Left hindlimb (tissue), 1 donor: ENCODE results near the gene C11orf42.

Experiments
- DNase-seq: peaks from one replicate; pipeline ENCODE4 v3.0.0-alpha.2; 2018

C11orf42 gene, protein sequence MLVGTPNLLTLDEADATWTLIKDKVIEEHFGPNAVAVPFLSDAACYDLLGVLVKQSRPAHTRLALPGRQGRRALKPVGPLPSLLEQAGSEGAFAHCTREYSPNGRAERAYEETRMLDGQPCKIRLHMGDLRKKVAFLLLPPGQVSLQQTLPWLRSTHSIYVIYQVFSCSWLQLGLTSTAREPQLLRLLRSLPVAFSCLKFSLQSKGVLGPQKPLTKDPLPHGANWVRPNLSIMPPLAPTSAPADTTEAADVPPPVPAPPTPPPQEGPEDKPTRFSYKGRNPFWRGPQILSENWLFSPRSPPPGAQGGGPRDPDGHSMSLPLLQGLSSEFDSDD

DNA sequence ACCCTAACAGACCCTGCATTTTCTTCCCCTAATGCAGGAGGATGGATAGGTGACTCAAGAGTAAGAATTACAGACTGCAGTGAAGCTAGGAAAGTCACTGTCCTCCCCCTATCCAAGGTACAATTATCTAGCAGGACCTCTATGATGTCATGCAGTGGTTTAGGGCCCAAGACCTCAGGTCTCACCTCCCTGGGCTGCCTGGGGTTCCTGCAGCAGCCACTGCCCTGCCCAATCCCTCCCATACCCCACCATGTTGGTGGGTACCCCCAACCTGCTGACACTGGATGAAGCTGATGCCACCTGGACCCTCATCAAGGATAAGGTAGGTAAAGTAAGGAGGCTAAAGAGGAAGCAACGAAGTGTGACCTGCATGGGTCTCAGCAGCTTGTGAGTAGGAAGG is at the start of gene C11orf42:
C11orf42 (plus strand) TSS at position 192 of the 400 bp plus-strand sequence; CDS start at position 251, 59 bp downstream.
- no peak for DNase-seq

DNA sequence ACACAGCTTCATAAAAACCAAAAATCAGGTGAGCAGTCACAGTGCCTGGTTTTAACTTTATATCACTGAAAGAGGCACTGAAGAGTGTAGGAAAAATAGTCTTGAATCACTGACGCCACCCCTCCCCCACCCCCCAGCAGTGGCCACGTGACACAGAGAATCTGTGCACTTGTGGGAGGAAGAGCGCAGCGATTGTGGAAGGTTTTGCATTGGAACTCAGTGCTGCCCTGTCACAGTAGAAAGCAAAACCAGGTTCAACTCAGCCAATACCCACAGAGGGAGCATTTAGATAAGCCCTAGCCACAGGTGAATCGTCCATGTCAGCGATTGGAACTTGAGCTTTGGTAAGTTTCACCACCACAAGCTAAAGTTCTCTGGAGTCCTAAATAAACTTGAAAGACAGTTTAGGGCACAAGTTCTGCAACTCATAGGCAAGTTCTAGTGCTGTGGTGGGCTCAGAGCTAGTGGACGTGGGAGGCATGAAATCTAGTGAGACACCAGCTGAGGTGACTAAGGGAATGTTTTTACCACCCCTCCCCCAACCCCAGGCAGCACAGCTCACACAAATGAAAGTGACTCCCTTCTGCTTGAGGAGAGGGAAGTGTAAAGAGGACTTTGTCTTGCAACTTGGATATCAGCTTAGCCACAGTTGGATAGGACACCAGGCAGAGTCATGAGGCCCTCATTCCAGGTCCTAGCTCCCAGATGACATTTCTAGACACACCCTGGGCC is 48.6 kb upstream of the C11orf42 start:
- DNase-seq: no peak

DNA sequence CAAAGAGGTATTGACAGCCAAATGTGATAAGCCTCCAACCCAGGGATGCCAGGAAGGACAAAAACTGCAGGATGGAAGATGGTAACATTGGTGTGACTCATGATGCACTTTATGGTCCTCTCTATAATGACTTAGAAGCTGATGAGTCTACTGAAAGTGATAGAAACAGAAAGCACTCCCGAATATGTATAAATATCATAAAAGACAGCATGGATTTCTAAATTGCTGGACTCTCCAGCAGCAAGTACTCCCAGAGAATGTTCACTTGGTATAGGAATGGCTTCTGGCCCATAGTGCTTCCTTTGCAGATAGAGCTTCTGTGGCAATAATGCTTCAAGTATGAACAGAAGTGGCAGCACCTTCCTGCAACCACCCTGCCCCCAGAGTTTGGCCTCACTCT is 35.1 kb upstream of the C11orf42 start, which contains the start of gene OR52B2:
OR52B2 (minus strand) TSS at position 101 of the 400 bp plus-strand sequence; CDS start at position 101, 0 bp downstream.
- no peak for DNase-seq

DNA sequence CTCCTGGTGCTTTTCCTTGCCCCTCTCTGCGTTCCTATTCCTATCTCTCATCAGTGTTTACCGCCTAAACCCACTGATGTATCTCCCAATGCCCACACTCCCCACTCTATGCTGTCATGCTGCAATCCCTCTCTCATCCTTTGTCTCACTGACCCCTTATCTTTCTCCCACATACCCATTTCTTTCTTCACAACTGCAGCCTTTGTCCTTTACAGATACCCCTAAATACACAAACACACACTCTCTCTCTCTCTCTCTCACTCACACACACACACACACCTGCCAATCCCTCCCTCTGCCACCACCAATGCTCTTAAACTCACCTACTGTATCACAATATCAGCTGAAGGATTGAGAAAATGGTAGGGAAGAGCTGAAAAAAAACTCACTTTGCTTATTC is 29.9 kb upstream of the C11orf42 start:
- no peak for DNase-seq

DNA sequence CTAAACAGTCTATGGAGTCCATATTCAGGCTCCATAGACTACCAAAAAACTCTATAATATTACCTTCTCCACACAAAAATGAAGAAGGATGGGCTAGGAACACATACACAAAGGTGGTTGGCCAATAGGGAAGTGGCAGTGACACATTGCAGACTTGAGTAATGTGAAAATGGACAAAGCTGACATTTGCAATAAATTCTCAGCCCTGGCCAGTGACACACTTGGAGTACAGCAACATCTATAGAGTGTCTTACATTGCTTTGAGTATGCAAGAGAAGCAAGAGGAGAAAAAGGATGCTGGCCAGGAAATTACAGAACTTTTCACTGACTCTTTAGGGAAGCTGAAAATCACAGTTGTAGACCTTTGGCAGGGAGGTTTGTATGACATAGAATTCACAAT is 13.6 kb upstream of the C11orf42 start:
- DNase-seq: no peak

DNA sequence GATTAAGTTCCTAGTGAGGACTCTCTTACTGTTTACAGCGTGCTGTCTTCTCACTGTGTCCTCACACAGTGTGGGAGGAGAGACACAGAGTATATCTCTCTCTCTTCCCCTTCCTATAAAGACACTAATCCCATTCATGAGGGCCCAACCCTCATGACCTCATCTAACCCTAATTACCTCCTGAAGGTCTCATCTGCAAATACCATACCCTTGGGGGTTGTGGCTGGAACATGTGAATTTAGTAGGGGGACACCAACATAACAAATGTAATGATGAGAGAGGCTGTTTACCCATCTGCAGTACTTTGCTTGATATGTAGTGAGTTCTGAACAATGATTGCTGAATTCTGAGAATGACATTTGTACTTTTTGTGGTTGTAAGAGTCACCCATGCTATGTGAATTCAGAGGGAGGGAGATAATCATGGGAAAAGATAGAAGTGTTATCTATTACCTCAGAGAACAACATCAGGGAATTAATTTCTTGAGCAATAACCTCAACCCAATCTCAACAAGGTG is 11.2 kb upstream of the C11orf42 start:
- DNase-seq: no peak

DNA sequence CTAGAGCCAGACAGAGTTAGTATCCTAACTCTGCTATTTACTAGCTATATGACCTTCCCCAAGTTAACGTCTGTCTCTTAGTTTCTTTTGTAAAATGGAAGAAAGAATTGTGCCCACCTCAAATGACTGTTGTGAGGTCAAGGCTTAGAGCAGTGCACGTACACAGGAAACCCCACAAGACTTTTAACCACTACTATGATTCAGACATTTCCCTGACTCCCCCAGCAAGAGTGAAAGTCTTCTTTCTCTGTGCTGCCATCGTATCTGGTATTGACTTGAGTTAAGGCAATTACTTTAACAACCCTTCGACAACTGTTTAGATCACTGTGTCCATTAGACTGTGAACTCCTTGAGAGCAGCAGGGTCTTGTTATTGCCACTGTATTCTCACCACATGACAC is 9.0 kb upstream of the C11orf42 start:
- DNase-seq: no peak

DNA sequence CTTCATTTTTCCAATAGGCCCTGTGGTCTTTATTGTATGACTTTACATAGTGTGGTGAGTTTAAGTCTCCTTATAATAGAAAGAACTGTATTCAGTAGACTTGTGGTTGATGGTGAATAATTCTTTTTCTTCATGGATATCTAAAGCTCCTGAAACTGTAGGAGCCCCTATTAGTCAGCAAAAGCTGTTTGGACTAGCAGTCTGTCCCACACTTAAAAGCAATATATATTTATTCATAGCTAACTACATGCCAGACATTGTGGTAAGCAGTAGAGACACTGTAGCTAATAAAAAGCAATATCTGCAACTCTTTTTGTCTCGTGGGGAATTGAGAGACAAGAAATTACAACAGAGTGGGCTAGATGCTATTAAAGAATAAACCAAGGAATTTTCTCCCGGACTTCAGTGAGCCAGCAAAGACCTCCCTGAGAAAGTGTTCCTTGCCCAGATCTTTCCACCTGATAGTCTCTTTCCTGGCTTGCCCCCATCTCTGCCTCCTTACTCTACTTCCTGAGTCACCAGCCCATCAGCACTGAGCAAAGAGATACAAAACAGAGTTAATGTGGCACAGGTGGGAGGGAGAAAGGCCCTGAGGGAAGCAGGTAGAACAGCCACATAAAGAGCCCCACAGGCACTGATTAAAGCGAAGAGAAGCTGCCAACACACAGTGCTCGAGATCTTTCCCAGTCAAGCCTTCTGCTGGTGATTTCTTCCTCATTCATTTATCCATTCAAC is 7.7 kb upstream of the C11orf42 start:
- DNase-seq: no peak

DNA sequence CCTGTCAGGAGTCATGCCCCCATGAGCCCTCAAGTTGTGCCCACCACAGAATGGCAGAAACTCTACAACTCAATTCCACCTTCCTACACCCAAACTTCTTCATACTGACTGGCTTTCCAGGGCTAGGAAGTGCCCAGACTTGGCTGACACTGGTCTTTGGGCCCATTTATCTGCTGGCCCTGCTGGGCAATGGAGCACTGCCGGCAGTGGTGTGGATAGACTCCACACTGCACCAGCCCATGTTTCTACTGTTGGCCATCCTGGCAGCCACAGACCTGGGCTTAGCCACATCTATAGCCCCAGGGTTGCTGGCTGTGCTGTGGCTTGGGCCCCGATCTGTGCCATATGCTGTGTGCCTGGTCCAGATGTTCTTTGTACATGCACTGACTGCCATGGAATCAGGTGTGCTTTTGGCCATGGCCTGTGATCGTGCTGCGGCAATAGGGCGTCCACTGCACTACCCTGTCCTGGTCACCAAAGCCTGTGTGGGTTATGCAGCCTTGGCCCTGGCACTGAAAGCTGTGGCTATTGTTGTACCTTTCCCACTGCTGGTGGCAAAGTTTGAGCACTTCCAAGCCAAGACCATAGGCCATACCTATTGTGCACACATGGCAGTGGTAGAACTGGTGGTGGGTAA is 6.1 kb upstream of the C11orf42 start, which contains the start of gene OR52W1:
OR52W1 (plus strand) TSS at position 51 of the 637 bp plus-strand sequence; CDS start at position 51, 0 bp downstream.
- no peak for DNase-seq

DNA sequence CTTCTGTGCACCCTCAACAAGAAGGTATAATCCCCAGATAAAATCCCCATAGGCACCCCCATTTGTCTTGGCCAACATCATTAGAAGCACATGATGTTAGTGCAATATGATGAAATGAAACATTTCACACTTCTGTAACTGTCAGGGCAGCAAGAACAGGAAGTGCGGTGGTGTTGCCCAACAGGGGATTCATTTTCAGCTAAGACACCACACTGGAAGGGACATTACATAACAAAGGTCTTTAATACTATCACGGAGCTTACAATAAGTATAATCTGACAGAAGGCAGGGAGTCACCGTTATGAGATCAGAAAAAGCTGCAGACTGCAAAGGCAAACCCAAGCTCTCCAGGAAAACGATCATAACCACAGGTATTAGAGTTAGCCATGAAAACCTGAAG is 4.4 kb upstream of the C11orf42 start:
- no peak for DNase-seq

DNA sequence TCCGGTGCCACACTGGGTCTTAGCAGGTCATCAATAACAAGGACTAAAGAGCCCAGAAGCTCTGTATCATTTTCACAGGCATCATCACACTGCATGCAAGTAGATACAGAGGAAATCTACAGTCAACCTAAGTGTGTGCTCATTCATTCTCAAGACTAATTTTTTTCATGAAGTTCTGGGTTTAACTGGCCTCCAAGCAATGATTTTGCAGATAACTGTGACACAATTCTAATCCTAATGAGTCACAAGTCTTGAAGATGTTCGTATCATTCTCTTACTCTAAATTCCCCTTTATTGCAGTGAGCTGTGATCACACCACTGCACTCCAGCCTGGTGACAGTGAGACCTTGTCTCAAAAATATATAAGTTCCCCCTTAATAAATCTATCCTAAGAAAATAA is 3.9 kb upstream of the C11orf42 start:
- DNase-seq: no peak

DNA sequence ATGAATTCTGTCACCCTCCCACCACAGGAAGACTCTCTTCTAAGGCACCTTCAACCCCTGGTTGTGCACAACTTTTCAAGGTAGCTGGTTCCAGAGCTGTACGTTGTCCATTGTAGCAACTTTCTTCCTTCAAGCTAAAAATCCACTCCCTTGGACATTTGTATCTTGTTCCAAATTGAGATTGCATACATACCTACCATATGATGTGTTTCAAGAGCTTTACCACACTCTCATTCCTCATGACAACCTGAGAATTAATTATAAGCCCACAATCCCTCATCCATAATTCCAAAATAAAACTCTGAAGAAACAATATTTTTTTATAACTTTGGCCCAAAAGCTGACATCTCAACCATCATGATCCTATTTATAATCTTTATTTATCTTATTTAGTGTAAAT is 3.3 kb upstream of the C11orf42 start:
- DNase-seq: no peak

DNA sequence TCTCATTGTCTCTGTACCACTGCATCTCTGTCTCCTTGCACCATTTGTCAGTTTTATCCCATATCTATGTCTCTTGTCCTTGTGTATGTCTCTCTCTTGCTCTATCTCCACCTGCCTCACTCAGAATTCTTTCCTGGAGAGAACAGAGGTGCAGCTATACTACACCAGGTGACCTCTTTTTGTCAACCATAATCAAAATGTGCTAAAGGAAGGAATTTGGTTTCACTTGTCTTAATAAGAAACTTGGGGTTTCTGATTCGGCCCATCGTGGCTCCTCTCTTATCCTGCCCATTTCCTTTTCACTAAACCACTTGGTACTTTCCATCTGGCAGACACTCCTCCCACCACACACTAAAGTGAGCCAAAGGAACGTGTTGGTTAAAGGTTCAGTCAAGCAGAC is 2.0 kb upstream of the C11orf42 start:
- DNase-seq: no peak

DNA sequence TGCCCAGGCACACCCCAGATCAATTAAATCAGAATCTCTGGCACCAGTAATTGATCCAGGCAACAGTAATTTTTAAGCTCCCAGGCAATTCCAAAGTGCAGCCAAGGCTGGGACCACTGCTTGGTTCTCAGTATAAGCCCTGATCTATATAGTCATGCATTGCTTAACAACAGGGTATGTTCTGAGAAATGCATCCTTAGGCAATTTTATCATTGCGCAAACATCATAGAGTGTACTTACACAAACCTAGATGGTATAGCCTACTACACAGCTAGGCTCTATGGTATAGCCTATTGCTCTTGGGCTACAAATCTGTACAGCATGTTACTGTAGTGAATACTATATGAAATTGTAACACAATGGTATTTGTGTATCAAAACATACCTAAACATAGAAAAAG is 651 bp upstream of the C11orf42 start:
- no peak for DNase-seq

DNA sequence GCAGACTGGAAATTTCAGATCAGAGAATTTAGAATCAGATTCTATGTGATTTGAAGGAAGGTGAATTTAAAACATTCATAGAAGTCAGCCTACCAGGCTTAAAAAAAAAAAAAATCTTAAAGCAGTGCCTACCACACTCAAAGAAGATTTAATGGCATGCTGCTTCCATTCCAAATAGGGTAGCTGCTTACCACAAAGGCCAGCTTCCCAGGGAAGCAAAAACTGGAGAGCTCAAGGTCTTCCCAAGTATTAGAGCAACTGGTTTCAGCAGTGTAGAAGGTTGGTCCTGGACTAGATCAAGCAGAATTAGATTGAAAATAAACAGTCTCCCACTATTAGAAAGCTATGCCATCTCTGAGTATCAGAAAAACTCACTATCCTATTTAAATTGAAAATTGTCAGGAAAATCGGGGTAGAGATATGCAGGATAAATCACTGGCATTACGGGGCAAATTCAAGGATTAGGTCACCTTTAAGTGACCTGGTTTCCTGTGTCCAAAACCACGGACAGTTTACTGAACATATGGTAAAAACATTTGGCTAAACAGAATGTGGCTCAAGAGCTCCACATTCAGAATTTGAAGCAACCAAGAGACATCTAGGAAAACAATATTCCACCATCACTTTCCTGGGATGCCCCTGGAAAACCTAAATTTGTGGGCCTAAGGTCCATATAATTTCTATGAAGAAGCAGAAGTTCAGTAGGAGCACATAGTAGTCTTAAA is 1.3 kb downstream of the C11orf42 start:
- DNase-seq: no peak

DNA sequence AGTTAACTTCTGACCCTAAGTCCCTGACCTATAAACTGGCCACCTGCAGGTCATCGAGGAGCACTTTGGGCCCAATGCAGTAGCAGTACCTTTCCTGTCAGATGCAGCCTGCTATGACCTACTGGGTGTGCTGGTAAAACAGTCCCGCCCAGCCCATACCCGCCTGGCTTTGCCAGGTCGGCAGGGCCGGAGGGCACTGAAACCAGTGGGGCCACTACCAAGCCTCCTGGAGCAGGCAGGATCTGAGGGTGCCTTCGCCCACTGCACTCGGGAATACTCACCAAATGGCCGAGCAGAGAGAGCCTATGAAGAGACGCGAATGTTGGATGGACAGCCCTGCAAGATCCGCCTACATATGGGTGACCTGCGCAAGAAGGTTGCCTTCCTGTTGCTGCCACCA is 4.4 kb downstream of the C11orf42 start:
- no peak for DNase-seq

DNA sequence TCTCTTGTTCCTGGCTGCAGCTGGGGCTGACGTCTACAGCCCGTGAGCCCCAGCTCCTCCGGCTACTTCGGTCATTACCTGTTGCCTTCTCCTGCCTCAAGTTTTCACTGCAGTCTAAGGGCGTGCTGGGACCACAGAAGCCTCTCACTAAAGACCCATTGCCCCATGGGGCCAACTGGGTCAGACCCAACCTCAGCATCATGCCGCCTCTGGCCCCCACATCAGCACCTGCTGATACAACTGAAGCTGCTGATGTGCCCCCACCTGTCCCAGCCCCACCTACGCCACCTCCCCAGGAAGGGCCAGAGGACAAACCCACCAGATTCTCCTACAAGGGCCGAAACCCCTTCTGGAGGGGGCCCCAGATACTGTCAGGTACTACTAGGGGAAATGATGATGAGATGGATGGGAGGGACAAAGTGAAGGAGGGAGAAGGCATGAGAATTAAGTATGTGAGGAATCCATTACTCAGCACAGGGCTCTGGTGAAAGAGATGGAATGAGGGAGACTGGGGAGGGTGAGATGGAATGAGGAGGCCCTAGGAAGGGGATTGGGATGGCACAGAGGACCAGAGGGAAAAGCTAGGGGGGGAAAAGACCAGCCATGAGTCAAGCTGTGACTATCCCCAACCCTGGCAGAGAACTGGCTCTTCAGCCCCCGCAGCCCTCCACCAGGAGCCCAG is 5.1 kb downstream of the C11orf42 start:
- DNase-seq: no peak

DNA sequence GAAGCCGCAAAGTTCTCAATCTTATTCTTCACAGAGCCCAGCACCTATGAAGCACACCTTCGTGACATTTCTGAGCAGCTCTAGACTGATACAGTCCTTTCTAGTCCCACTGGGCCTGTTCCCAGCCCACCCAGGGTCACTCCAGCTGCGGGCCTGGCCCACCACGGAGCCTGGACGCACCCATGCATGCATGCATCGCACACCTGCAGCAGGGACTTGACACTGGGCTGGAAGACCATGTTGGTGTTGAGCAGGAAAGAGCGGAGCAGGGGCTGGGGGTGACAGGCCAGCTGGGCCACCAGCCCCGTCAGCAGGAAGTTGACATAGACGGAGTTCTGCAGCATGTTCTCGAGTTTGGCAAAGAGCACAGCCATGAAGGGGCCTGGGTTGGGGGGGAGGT is 9.2 kb downstream of the C11orf42 start:
- DNase-seq: no peak

DNA sequence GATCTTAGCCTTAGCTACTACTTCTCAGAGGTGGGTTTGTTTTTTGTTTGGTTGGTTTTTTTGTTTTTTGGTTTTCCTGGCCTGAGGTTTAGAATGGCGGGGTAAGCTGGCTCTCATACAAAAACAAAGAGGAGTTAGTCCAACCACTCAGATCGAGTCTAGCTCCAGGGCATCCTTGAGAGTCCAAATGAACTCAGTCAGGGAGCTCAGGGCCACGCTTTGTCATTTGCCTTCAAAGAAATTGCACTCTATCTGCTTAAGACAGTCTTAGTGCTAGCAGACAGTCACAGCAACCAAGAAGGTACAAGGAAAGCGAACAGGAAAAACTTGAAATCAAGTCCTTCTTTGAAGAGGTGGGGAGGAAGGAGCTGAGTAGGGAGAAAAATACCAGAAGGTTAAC is 11.1 kb downstream of the C11orf42 start:
- no peak for DNase-seq

DNA sequence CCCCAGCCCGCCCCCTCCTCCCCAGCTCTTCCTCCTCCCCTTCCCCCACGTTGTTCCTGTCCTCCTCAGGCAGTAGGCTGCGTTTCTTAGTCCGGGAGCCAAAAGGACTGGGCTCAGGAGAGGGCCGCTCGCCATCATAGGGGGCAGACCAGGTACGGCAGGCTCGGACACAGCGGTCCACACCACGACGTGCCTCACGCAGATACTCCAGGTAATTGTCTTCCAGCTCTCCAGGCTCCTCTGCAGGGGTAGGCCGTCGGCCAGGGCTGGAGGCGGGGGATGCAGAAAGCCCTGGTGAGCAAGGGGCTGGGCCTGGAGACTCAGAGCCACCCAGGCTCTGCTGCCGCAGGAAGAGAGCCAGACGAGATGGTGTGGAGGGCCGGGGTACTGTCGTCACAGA is 12.4 kb downstream of the C11orf42 start:
- no peak for DNase-seq

DNA sequence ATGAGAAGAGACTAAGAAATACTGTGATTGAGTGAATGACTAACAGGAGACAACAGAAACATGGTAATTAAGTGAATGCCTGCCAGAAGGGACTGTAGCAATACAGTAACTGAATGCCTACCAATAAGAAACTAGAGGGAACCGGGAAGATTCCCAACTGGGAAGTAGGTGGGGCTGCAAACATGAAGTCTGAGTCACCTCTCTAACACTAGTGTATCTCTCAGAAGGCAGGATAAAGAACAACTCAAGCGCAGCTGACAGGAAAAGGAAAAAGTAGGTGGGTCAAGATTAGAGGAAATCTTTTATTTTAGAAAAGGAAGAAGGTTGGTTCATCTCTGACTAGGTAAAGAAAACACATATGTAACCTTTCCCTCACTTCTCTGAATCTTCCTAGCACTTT is 14.0 kb downstream of the C11orf42 start:
- DNase-seq: no peak

DNA sequence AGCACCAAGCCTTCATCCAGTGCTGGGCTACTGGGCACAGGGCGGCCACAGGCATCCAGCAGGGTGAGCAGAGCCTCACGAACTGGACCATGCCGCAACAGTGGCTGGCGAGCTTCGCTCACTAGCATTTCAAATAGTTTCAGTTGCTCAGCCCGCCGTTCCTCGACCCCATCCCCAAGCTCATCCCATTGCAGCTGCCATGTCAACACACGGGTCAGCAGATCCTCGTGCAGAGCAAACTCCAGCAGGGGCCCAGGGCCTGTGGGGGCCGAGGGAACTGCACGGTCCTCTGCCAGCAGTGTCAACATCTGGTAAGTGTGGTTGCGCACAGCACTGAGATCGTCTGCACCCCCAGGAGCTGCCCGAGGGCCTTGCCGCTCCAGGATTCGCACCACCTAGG is 18.5 kb downstream of the C11orf42 start:
- DNase-seq: no peak
